ENCODE results near the gene LZTR1.

LZTR1 gene

GRCh38 chr22:20978419-20978818 lies 3.7 kb upstream of the LZTR1 start:
- H3K27ac ChIP-seq, result no peak overlapping the region
- H3K27me3 ChIP-seq (ENCODE audit: insufficient read depth, low read depth, severe bottlenecking), result no peaks in the 10 kb centered on the region
- DNase-seq, result no peak
- no peaks in the 10 kb centered on the region for H3K9me3 ChIP-seq (ENCODE audit: severe bottlenecking)
- no peak for TF ChIP-seq CTCF (IDR thresholded peaks at IDR 0.05; ENCODE audit: low read depth, low read length)
- peaks cover 3% of the 10 kb centered on the region; the same call in 1 of the 2 replicates for H3K36me3 ChIP-seq
- H3K4me3 ChIP-seq (ENCODE audit: low read depth, low read length), result no peak overlapping the region

- DNase-seq, result no peak
- no peak overlapping the region for H3K27ac ChIP-seq
- no peaks in the 10 kb centered on the region for H3K27me3 ChIP-seq (ENCODE audit: insufficient read depth, low read depth, severe bottlenecking)
- peaks cover 6% of the 10 kb centered on the region for H3K36me3 ChIP-seq
- no peaks in the 10 kb centered on the region for H3K9me3 ChIP-seq (ENCODE audit: severe bottlenecking)
- TF ChIP-seq CTCF (IDR thresholded peaks at IDR 0.05; ENCODE audit: low read depth, low read length), result no peak
- no peak overlapping the region for H3K4me3 ChIP-seq (ENCODE audit: low read depth, low read length)
Observed at GRCh38 chr22:20979243-20979809, 2.8 kb upstream of the LZTR1 start.

GRCh38 chr22:20979940-20980453 lies 2.1 kb upstream of the LZTR1 start:
- H3K27ac ChIP-seq, result no peak overlapping the region
- H3K9me3 ChIP-seq (ENCODE audit: severe bottlenecking), result no peaks in the 10 kb centered on the region
- H3K36me3 ChIP-seq, result peaks cover 6% of the 10 kb centered on the region
- H3K27me3 ChIP-seq (ENCODE audit: insufficient read depth, low read depth, severe bottlenecking), result no peaks in the 10 kb centered on the region
- TF ChIP-seq CTCF (IDR thresholded peaks at IDR 0.05; ENCODE audit: low read depth, low read length), result no peak
- DNase-seq, result no peak
- no peak overlapping the region for H3K4me3 ChIP-seq (ENCODE audit: low read depth, low read length)

GRCh38 chr22:20980523-20980922 lies 1.6 kb upstream of the LZTR1 start:
- H3K36me3 ChIP-seq, result peaks cover 6% of the 10 kb centered on the region
- TF ChIP-seq CTCF (IDR thresholded peaks at IDR 0.05; ENCODE audit: low read depth, low read length), result no peak
- no peak overlapping the region for H3K27ac ChIP-seq
- H3K4me3 ChIP-seq (ENCODE audit: low read depth, low read length), result no peak overlapping the region
- DNase-seq, result no peak
- no peaks in the 10 kb centered on the region for H3K9me3 ChIP-seq (ENCODE audit: severe bottlenecking)
- H3K27me3 ChIP-seq (ENCODE audit: insufficient read depth, low read depth, severe bottlenecking), result no peaks in the 10 kb centered on the region

- no peak for TF ChIP-seq CTCF (IDR thresholded peaks at IDR 0.05; ENCODE audit: low read depth, low read length)
- no peaks in the 10 kb centered on the region for H3K9me3 ChIP-seq (ENCODE audit: severe bottlenecking)
- H3K36me3 ChIP-seq, result peaks cover 10% of the 10 kb centered on the region
- peak overlapping the region; percentile 85 for H3K4me3 ChIP-seq (ENCODE audit: low read depth, low read length)
- H3K27me3 ChIP-seq (ENCODE audit: insufficient read depth, low read depth, severe bottlenecking), result no peaks in the 10 kb centered on the region
- no peak for DNase-seq
- H3K27ac ChIP-seq, result peak overlapping the region; percentile 99
Observed at GRCh38 chr22:20980938-20981722, 967 bp upstream of the LZTR1 start.
